Calu3 (cell line): Measurements from ENCODE around the gene FAM111A. TPM values are rescaled to one million over a fixed set of nuclear protein-coding genes. Genes with fewer than 3 reads are reported as not detected.
A peak's percentile ranks its signal among the peaks of the same experiment; 100 is the strongest.

Experiments used
- BruUV-seq: library from RNA; stranded (reverse); fragments of 400-500 nt; replicated peaks from 2 replicates; lab custom pipeline; 2021; lab: Mats Ljungman, UMichigan
- CTCF ChIA-PET: fragments of 300-600 bp; sonication (Branson Sonifier 250); formaldehyde crosslinking; loops from one replicate; lab custom pipeline; 2022; ENCODE audit warnings: antibody characterized with exemption; lab: Charles Lee
- DNase-seq: peaks from one replicate; pipeline ENCODE4 v3.0.0; 2022
- H3K27ac Mint-ChIP-seq: one replicate; pipeline ENCODE4 v1.8.0; 2022; ENCODE audit warnings: mixed read lengths; ENCODE audit not compliant: unreplicated experiment
- H3K27me3 Mint-ChIP-seq: one replicate; pipeline ENCODE4 v1.8.0; 2022; ENCODE audit warnings: mixed read lengths; ENCODE audit not compliant: unreplicated experiment
- H3K36me3 Mint-ChIP-seq: one replicate; pipeline ENCODE4 v1.8.0; 2022; ENCODE audit warnings: mild to moderate bottlenecking, moderate library complexity, mixed read lengths; ENCODE audit not compliant: insufficient read depth, unreplicated experiment
- H3K4me1 Mint-ChIP-seq: one replicate; pipeline ENCODE4 v1.8.0; 2022; ENCODE audit warnings: mild to moderate bottlenecking, low read depth, mixed read lengths; ENCODE audit not compliant: unreplicated experiment
- H3K4me3 Mint-ChIP-seq: one replicate; pipeline ENCODE4 v1.8.0; 2022; ENCODE audit warnings: mild to moderate bottlenecking, low read depth, moderate library complexity, mixed read lengths; ENCODE audit not compliant: unreplicated experiment
- H3K9me3 Mint-ChIP-seq: one replicate; pipeline ENCODE4 v1.8.0; 2022; ENCODE audit warnings: low read depth, mixed read lengths; ENCODE audit not compliant: unreplicated experiment
- CTCF ChIP-seq: fragments of 200-600 bp; IDR thresholded peaks from one replicate; pipeline ENCODE4 v1.8.0; 2022; ENCODE audit warnings: antibody characterized with exemption; ENCODE audit not compliant: unreplicated experiment
- intact Hi-C: fragments of 100-400 bp; cut with micrococcal nuclease; formaldehyde crosslinking; loops from one replicate; pipeline ENCODE4 v1.10.0; 2022; ENCODE audit not compliant: unreplicated experiment
- total RNA-seq: library from RNA; stranded (reverse); gene quantifications from 2 replicates; pipeline ENCODE4 v1.2.3, GENCODE V29; 2022

FAM111A gene
- total RNA-seq, 1 experiment from 2014 or later, result 87.9 TPM

- Mint-ChIP-seq H3K27ac (no peak overlapping the region), H3K9me3 (no peaks in the 10 kb centered on the region), H3K4me1 (peaks cover 8% of the 10 kb centered on the region), H3K36me3 (peaks cover 29% of the 10 kb centered on the region), H3K27me3 (no peaks in the 10 kb centered on the region), H3K4me3 (no peak overlapping the region)
- TF ChIP-seq CTCF, result no peak
- CTCF ChIA-PET, result interaction anchor here (1.2 kb wide), 1 partner anchor 28 kb away, joined by 3 read pairs; the partner anchor contains the start of gene DTX4
- intact Hi-C loops, result loop anchor here (2.0 kb wide), 1 partner anchor 13 kb away; no protein-coding TSS in a partner anchor
- BruUV-seq, result no TSS peak
- no peak for DNase-seq
Observed at GRCh38 chr11:59199546-59200422, 57.1 kb downstream of the FAM111A start.

- BruUV-seq, result no TSS peak
- H3K36me3 Mint-ChIP-seq, result peaks cover 28% of the 10 kb centered on the region
- intact Hi-C loops, result loop anchor here (2.0 kb wide), 1 partner anchor 14 kb away; no protein-coding TSS in a partner anchor
- H3K4me1 Mint-ChIP-seq, result peaks cover 4% of the 10 kb centered on the region
- CTCF ChIA-PET, result no interaction called here
- no peak overlapping the region for H3K27ac Mint-ChIP-seq
- H3K4me3 Mint-ChIP-seq, result no peak overlapping the region
- TF ChIP-seq CTCF, result no peak
- no peaks in the 10 kb centered on the region for H3K9me3 Mint-ChIP-seq
- no peak for DNase-seq
- no peaks in the 10 kb centered on the region for H3K27me3 Mint-ChIP-seq
Observed at GRCh38 chr11:59200423-59200746, 57.7 kb downstream of the FAM111A start.

GRCh38 chr11:59201353-59201752 lies 58.7 kb downstream of the FAM111A start:
- DNase-seq, result no peak
- Mint-ChIP-seq H3K9me3 (no peaks in the 10 kb centered on the region), H3K27ac (no peak overlapping the region), H3K4me1 (no peaks in the 10 kb centered on the region), H3K4me3 (no peak overlapping the region), H3K36me3 (peaks cover 26% of the 10 kb centered on the region), H3K27me3 (no peaks in the 10 kb centered on the region)
- TF ChIP-seq CTCF, result peak; percentile 62
- intact Hi-C loops, result loop anchor here (2.0 kb wide), 1 partner anchor 15 kb away; no protein-coding TSS in a partner anchor
- CTCF ChIA-PET, result interaction anchor here (0.5 to 1.2 kb wide), 2 partner anchors 11 to 69 kb away, joined by 3 read pairs; no protein-coding TSS in a partner anchor
- BruUV-seq, result no TSS peak

Other genes with a start within 250 kb of the FAM111A start
- gene GLYATL1, start 203.4 kb upstream of the FAM111A start, total RNA-seq, result not detected in 2 replicates
- not detected in 2 replicates for gene GLYATL1B, start 56.5 kb upstream of the FAM111A start, total RNA-seq
- 35.5 and 39.5 TPM in 2 replicates for gene FAM111B, start 35.6 kb upstream of the FAM111A start, total RNA-seq
- 56.7 and 65.8 TPM in 2 replicates for gene DTX4, start 29.3 kb downstream of the FAM111A start, total RNA-seq
- not detected in 2 replicates for gene MPEG1, start 70.1 kb downstream of the FAM111A start, total RNA-seq
- not detected in 2 replicates for gene OR5AN1, start 216.0 kb downstream of the FAM111A start, total RNA-seq